Endothelial cell of umbilical vein (primary cell): ENCODE measurements around the gene GNE. TPM values are rescaled to one million over a fixed set of nuclear protein-coding genes. Genes with fewer than 3 reads are reported as not detected.

Experiments used
- BruUV-seq: library from RNA; stranded (reverse); fragments of 400-500 nt; replicated peaks from 2 replicates; lab custom pipeline; 2021; lab: Mats Ljungman, UMichigan
- CTCF ChIA-PET: fragments of 300-600, 350-600 bp; sonication (Branson Sonifier 250); formaldehyde crosslinking; loops from one replicate; lab custom pipeline; 2021; ENCODE audit warnings: antibody characterized with exemption, inconsistent platforms; lab: Charles Lee
- POLR2A ChIA-PET: fragments of 300-600, 350-600 bp; sonication (Branson Sonifier 250); formaldehyde crosslinking; loops from one replicate; lab custom pipeline; 2021; ENCODE audit warnings: antibody characterized with exemption, inconsistent platforms; lab: Charles Lee
- DNase-seq: peaks from one replicate; pipeline ENCODE4 v3.0.0-alpha.2; 2011; ENCODE audit warnings: low read depth, low spot score
- FAIRE-seq: peaks from 2 replicates; lab custom pipeline; 2011; peaks lifted over from hg19 to GRCh38; lab: Jason Lieb, UNC
- H2AFZ ChIP-seq: 2 replicates; pipeline ENCODE4 v1.6.0; 2012; ENCODE audit warnings: low read depth, low read length, control low read depth, inconsistent platforms
- H3K27ac ChIP-seq: 2 replicates; pipeline ENCODE4 v1.5.1; 2011; ENCODE audit warnings: low read depth, mild to moderate bottlenecking, control low read depth, low read length, moderate library complexity; ENCODE audit not compliant: insufficient read depth
- H3K27me3 ChIP-seq, 2 experiments: 2 replicates each; pipeline versions ENCODE4 v1.6.0 to v1.6.1; 2011; ENCODE audit warnings: low read length in 2 of 2, mixed read lengths in 1 of 2; ENCODE audit not compliant: control insufficient read depth in 2 of 2, insufficient read depth in 2 of 2
- H3K36me3 ChIP-seq, 2 experiments: 2 replicates in 1 of 2; 3 replicates in 1 of 2; pipeline ENCODE4 v1.5.1; 2011; ENCODE audit warnings: low read length in 2 of 2, mild to moderate bottlenecking in 1 of 2, moderate library complexity in 1 of 2; ENCODE audit not compliant: control insufficient read depth in 2 of 2, insufficient read depth in 2 of 2; ENCODE audit errors: extremely low read depth in 1 of 2
- H3K4me1 ChIP-seq: 3 replicates; pipeline ENCODE4 v1.5.1; 2011; ENCODE audit warnings: mild to moderate bottlenecking, low read length; ENCODE audit not compliant: control insufficient read depth, insufficient read depth; ENCODE audit errors: extremely low read depth
- H3K4me2 ChIP-seq: 2 replicates; pipeline ENCODE4 v1.6.1; 2011; ENCODE audit warnings: low read length, control low read depth, mixed read lengths; ENCODE audit not compliant: insufficient read depth
- H3K4me3 ChIP-seq, 3 experiments: fragments of 200-600 bp in 1 of 3; sonication (generic), shearing (Covaris generic) in 1 of 3; replicated peaks in 1 of 3; 2 replicates each; pipeline ENCODE4 v1.5.1; 2011 to 2016; ENCODE audit warnings: control low read depth in 3 of 3, low read length in 3 of 3, mild to moderate bottlenecking in 2 of 3, inconsistent platforms in 1 of 3, low read depth in 1 of 3, moderate library complexity in 1 of 3; ENCODE audit not compliant: insufficient read depth in 1 of 3
- H3K79me2 ChIP-seq: 2 replicates; pipeline ENCODE4 v1.6.0; 2012; ENCODE audit warnings: low read length, inconsistent platforms; ENCODE audit not compliant: control insufficient read depth, insufficient read depth
- H3K9ac ChIP-seq: replicated peaks from 2 replicates; pipeline ENCODE3; 2011; ENCODE audit warnings: low read length, control low read depth; ENCODE audit not compliant: insufficient read depth; ENCODE audit errors: extremely low read depth
- H3K9me1 ChIP-seq: replicated peaks from 3 replicates; pipeline ENCODE4 v1.6.0; 2011; ENCODE audit warnings: mild to moderate bottlenecking, low read length; ENCODE audit not compliant: control insufficient read depth, insufficient read depth; ENCODE audit errors: extremely low read depth
- H3K9me3 ChIP-seq: replicated peaks from 2 replicates; pipeline ENCODE4 v1.5.1; 2012; ENCODE audit warnings: low read length, inconsistent platforms; ENCODE audit not compliant: control insufficient read depth, insufficient read depth
- H4K20me1 ChIP-seq: replicated peaks from 2 replicates; pipeline ENCODE3; 2011; ENCODE audit warnings: mild to moderate bottlenecking, low read length; ENCODE audit not compliant: control insufficient read depth, insufficient read depth; ENCODE audit errors: extremely low read depth
- CTCF ChIP-seq, 2 donors: IDR thresholded peaks; 1 replicate in 1 of 2; 2 replicates in 1 of 2; pipeline ENCODE4 v1.5.1; 2011; ENCODE audit warnings: low read length in 2 of 2, mild to moderate bottlenecking in 2 of 2, moderate library complexity in 2 of 2, control low read depth in 1 of 2, inconsistent platforms in 1 of 2, low read depth in 1 of 2; ENCODE audit not compliant: insufficient read depth in 1 of 2; ENCODE audit errors: extremely low read depth in 1 of 2
- EZH2 ChIP-seq: IDR thresholded peaks from 2 replicates; pipeline ENCODE4 v1.6.1; 2012; ENCODE audit warnings: borderline replicate concordance, low read depth, mild to moderate bottlenecking, moderate library complexity, low read length, inconsistent platforms; ENCODE audit not compliant: severe bottlenecking
- FOS ChIP-seq: IDR thresholded peaks from 2 replicates; pipeline ENCODE4 v1.6.1; 2011; ENCODE audit warnings: mild to moderate bottlenecking, low read length, moderate library complexity, borderline replicate concordance; ENCODE audit not compliant: insufficient read depth
- GATA2 ChIP-seq: IDR thresholded peaks from 2 replicates; pipeline ENCODE4 v1.7.0; 2011; ENCODE audit warnings: low read depth, mild to moderate bottlenecking, moderate library complexity, mixed read lengths, low read length; ENCODE audit not compliant: insufficient read length, insufficient read depth
- JUN ChIP-seq: IDR thresholded peaks from 2 replicates; pipeline ENCODE4 v1.6.1; 2011; ENCODE audit warnings: borderline replicate concordance, low read depth; ENCODE audit not compliant: insufficient read length, insufficient read depth
- MYC ChIP-seq: IDR thresholded peaks from one replicate; pipeline ENCODE4 v1.6.1; 2011; ENCODE audit warnings: mild to moderate bottlenecking, low read depth, low read length
- POLR2A ChIP-seq: IDR thresholded peaks from 2 replicates; pipeline ENCODE4 v1.6.1; 2012; ENCODE audit warnings: low read depth, mild to moderate bottlenecking, control low read depth, low read length
- POLR2AphosphoS5 ChIP-seq: IDR thresholded peaks from 2 replicates; pipeline ENCODE4 v1.6.1; 2012; ENCODE audit warnings: low read depth, mild to moderate bottlenecking, control low read depth, low read length, moderate library complexity; ENCODE audit not compliant: insufficient read depth
- dilution Hi-C: fragments of 300-500 bp; cut with MboI; formaldehyde crosslinking; loops from one replicate; pipeline ENCODE4 v1.15.0; 2019; ENCODE audit warnings: low sequenced_read_pairs; ENCODE audit not compliant: extremely low pct_ligation_motif_present
- intact Hi-C: fragments of 100-400 bp; cut with micrococcal nuclease; formaldehyde crosslinking; loops from one replicate; pipeline ENCODE4 v1.10.0; 2022
- polyA plus RNA-seq, 4 experiments: library from polyadenylated mRNA; depleted of rRNA in 3 of 4; stranded (reverse) in 3 of 4; unstranded in 1 of 4; fragments of >200 nt; gene quantifications; 2 replicates each; pipeline versions ENCODE4 v1.2.1 to v1.2.3, GENCODE V29; 2011 to 2012; ENCODE audit warnings: missing spikeins in 1 of 4
- total RNA-seq: library from RNA; stranded (reverse); gene quantifications from 2 replicates; pipeline ENCODE4 v1.2.3, GENCODE V29; 2021
- TF ChIP-seq, protein P1 (sequence below): IDR thresholded peaks from 2 replicates; pipeline ENCODE4 v1.6.1; 2011; ENCODE audit not compliant: insufficient read depth, insufficient read length

The GNE gene
- total and polyA plus RNA-seq, 2 donors (not counting 3 experiments of a cell fraction or from before 2014, with no cell fraction given), result 8.5 to 11.4 TPM

DNA sequence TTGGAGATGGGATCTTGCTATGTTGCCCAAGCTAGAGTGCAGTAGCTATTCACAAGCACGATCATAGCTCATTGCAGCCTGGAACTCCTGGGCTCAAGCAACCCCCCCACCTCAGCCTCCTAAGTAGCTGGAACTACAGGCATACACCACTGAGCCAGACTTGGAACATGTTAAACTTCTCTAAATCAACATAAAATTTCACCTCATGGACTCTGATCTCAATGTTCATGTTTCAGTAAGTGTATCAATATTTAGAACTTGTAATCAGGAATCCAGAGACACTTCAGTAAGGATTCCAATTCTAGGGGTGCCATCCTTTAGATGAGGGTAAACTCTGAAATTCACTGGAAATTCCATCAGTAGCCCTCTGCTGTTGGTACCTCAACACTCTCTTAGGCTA is 6.8 kb downstream of the GNE start:
- no peaks in the 10 kb centered on the region for H4K20me1 ChIP-seq
- DNase-seq (no peak), FAIRE-seq (no peak)
- peaks cover 19% of the 10 kb centered on the region for H3K79me2 ChIP-seq
- no peaks in the 10 kb centered on the region for H3K4me1 ChIP-seq
- H3K4me3 ChIP-seq, result no peak overlapping the region
- ChIA-PET POLR2A (no interaction called here), CTCF (interaction anchor here (1.2 to 12.8 kb wide), 2 partner anchors 17 to 77 kb away, joined by 3 to 184 read pairs; no protein-coding TSS in a partner anchor)
- no peak overlapping the region for H3K9ac ChIP-seq
- no peak overlapping the region for H2AFZ ChIP-seq
- no peak for TF ChIP-seq EZH2
- no peak for TF ChIP-seq FOS
- no peak for TF ChIP-seq POLR2AphosphoS5
- TF ChIP-seq GATA2, result no peak
- no peak for TF ChIP-seq CTCF (IDR thresholded peaks at IDR 0.05; ENCODE audit: extremely low read depth in 1 of 2, insufficient read depth in 1 of 2, low read depth in 1 of 2, low read length in 2 of 2)
- TF ChIP-seq JUN, result no peak
- TF ChIP-seq MYC, result no peak
- no peak for TF ChIP-seq POLR2A
- TF ChIP-seq, protein P1, sequence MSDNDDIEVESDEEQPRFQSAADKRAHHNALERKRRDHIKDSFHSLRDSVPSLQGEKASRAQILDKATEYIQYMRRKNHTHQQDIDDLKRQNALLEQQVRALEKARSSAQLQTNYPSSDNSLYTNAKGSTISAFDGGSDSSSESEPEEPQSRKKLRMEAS, result no peak
- intact Hi-C loops, result loop anchor here (10.0 kb wide), 1 partner anchor 303 kb away; no protein-coding TSS in a partner anchor
- no peaks in the 10 kb centered on the region for H3K27me3 ChIP-seq
- no peaks in the 10 kb centered on the region for H3K36me3 ChIP-seq
- H3K4me2 ChIP-seq, result no peak overlapping the region
- H3K9me1 ChIP-seq, result no peaks in the 10 kb centered on the region
- dilution Hi-C loops, result no loop called here
- no TSS peak for BruUV-seq
- no peak overlapping the region for H3K27ac ChIP-seq
- H3K9me3 ChIP-seq, result no peaks in the 10 kb centered on the region
